HepG2 (cell line): Measurements from ENCODE around the gene RAPGEF5.

Experiments used
- ARNTL ChIP-seq: sonication (generic); formaldehyde crosslinking; IDR thresholded peaks from 2 replicates; pipeline ENCODE4 v1.4.0; 2020; ENCODE audit warnings: mild to moderate bottlenecking, missing genetic modification reagents
- CEBPB ChIP-seq: IDR thresholded peaks from 2 replicates; pipeline ENCODE4 v1.6.1; 2011; ENCODE audit warnings: low read depth, low read length, improper control_type of control experiment, borderline replicate concordance
- FOXK2 ChIP-seq: fragments of 450-650 bp; IDR thresholded peaks from 2 replicates; pipeline ENCODE4 v1.6.1; 2016
- FOXM1 ChIP-seq: sonication (generic); formaldehyde crosslinking; IDR thresholded peaks from 2 replicates; pipeline ENCODE4 v1.5.0; 2020; ENCODE audit warnings: missing genetic modification reagents
- MAZ ChIP-seq, 2 experiments: sonication (generic) in 1 of 2; formaldehyde crosslinking in 1 of 2; IDR thresholded peaks; 2 replicates each; pipeline versions ENCODE4 v1.5.0 to v1.6.1; 2012 to 2020; ENCODE audit warnings: low read depth in 2 of 2, mild to moderate bottlenecking in 2 of 2, borderline replicate concordance in 1 of 2, improper control_type of control experiment in 1 of 2, low read length in 1 of 2, missing genetic modification reagents in 1 of 2, moderate library complexity in 1 of 2
- RFX3 ChIP-seq: IDR thresholded peaks from 2 replicates; pipeline ENCODE4 v1.6.1; 2016; ENCODE audit warnings: missing biosample characterization, missing genetic modification reagents
- STAT5B ChIP-seq: sonication (generic); formaldehyde crosslinking; IDR thresholded peaks from 2 replicates; pipeline ENCODE4 v1.4.0; 2020; ENCODE audit warnings: missing genetic modification reagents
- TF ChIP-seq, protein P1 (sequence below): sonication (generic); formaldehyde crosslinking; IDR thresholded peaks from 2 replicates; pipeline ENCODE4 v1.4.0; 2020; ENCODE audit warnings: missing genetic modification reagents
- TF ChIP-seq, protein P2 (sequence below): IDR thresholded peaks from 2 replicates; pipeline ENCODE4 v1.6.1; 2018; ENCODE audit warnings: missing genetic modification reagents, mild to moderate bottlenecking, missing compliant biosample characterization
- TF ChIP-seq, protein P3 (sequence below): sonication (generic); formaldehyde crosslinking; IDR thresholded peaks from 2 replicates; pipeline ENCODE4 v1.5.0; 2020; ENCODE audit warnings: mild to moderate bottlenecking, missing genetic modification reagents, moderate library complexity

DNA sequence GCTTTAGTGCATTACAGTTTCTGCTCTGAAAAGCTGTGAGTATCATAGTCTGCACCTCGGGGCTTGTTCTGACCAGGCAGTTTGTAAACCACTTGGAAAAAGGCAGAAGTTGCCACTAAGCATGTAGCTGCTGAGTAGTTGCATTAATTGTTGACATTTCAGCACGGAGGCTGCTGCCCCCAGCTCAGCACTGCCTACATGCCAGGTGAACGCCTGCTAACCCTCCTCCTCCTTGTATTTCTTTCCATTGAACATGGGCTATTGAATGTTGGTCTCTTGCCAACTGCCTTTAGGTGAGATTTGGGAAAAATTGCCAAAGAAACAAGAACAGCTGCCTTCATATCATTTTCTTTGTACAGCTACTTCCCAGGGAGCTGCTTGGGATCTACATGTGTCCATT lies 164.2 kb downstream of the RAPGEF5 start:
- TF ChIP-seq, protein P1, sequence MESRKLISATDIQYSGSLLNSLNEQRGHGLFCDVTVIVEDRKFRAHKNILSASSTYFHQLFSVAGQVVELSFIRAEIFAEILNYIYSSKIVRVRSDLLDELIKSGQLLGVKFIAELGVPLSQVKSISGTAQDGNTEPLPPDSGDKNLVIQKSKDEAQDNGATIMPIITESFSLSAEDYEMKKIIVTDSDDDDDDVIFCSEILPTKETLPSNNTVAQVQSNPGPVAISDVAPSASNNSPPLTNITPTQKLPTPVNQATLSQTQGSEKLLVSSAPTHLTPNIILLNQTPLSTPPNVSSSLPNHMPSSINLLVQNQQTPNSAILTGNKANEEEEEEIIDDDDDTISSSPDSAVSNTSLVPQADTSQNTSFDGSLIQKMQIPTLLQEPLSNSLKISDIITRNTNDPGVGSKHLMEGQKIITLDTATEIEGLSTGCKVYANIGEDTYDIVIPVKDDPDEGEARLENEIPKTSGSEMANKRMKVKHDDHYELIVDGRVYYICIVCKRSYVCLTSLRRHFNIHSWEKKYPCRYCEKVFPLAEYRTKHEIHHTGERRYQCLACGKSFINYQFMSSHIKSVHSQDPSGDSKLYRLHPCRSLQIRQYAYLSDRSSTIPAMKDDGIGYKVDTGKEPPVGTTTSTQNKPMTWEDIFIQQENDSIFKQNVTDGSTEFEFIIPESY, result no peak
- no peak for TF ChIP-seq RFX3 (CRISPR knock-in tag)
- no peak for TF ChIP-seq FOXK2
- TF ChIP-seq, protein P2, sequence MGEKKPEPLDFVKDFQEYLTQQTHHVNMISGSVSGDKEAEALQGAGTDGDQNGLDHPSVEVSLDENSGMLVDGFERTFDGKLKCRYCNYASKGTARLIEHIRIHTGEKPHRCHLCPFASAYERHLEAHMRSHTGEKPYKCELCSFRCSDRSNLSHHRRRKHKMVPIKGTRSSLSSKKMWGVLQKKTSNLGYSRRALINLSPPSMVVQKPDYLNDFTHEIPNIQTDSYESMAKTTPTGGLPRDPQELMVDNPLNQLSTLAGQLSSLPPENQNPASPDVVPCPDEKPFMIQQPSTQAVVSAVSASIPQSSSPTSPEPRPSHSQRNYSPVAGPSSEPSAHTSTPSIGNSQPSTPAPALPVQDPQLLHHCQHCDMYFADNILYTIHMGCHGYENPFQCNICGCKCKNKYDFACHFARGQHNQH (CRISPR knock-in tag), result no peak
- no peak for TF ChIP-seq ARNTL (CRISPR knock-in tag)
- no peak for TF ChIP-seq MAZ (IDR thresholded peaks at IDR 0.05; ENCODE audit: borderline replicate concordance, low read depth, low read length)
- TF ChIP-seq MAZ (CRISPR knock-in tag; IDR thresholded peaks at IDR 0.05; ENCODE audit: low read depth), result no peak
- no peak for TF ChIP-seq STAT5B
- no peak for TF ChIP-seq FOXM1 (CRISPR knock-in tag)
- no peak for TF ChIP-seq CEBPB
- TF ChIP-seq, protein P3, sequence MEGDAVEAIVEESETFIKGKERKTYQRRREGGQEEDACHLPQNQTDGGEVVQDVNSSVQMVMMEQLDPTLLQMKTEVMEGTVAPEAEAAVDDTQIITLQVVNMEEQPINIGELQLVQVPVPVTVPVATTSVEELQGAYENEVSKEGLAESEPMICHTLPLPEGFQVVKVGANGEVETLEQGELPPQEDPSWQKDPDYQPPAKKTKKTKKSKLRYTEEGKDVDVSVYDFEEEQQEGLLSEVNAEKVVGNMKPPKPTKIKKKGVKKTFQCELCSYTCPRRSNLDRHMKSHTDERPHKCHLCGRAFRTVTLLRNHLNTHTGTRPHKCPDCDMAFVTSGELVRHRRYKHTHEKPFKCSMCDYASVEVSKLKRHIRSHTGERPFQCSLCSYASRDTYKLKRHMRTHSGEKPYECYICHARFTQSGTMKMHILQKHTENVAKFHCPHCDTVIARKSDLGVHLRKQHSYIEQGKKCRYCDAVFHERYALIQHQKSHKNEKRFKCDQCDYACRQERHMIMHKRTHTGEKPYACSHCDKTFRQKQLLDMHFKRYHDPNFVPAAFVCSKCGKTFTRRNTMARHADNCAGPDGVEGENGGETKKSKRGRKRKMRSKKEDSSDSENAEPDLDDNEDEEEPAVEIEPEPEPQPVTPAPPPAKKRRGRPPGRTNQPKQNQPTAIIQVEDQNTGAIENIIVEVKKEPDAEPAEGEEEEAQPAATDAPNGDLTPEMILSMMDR (CRISPR knock-in tag), result no peak
